GM21786 (cell line): ENCODE results near the gene ZNF621.
"Not testable (repeated sequence)": the region's sequence is repeated elsewhere in the genome, so short reads cannot be mapped to it uniquely, and the experiment has no call there.

Experiments
- ATAC-seq: cut with Tn5 transposase; IDR thresholded peaks from one replicate; pipeline ENCODE4 v1.9.1; 2021; ENCODE audit not compliant: unreplicated experiment

Gene ZNF621

GRCh38 chr3:40534283-40534682 lies 9.5 kb downstream of the ZNF621 start:
- no peak for ATAC-seq

GRCh38 chr3:40546816-40547215 lies 22.1 kb downstream of the ZNF621 start:
- ATAC-seq = no peak

GRCh38 chr3:40550167-40550566 lies 25.4 kb downstream of the ZNF621 start:
- ATAC-seq = no peak

GRCh38 chr3:40557575-40558161 lies 32.9 kb downstream of the ZNF621 start:
- ATAC-seq = no peak

- ATAC-seq = not testable (repeated sequence)
Observed at GRCh38 chr3:40562482-40562881, 37.7 kb downstream of the ZNF621 start.

- not testable (repeated sequence) for ATAC-seq
Observed at GRCh38 chr3:40565629-40566028, 40.9 kb downstream of the ZNF621 start.

- no peak for ATAC-seq
Observed at GRCh38 chr3:40566694-40567093, 41.9 kb downstream of the ZNF621 start.

GRCh38 chr3:40572588-40572987 lies 47.8 kb downstream of the ZNF621 start:
- no peak for ATAC-seq

- no peak for ATAC-seq
Observed at GRCh38 chr3:40574050-40574449, 49.3 kb downstream of the ZNF621 start.

- ATAC-seq = no peak
Observed at GRCh38 chr3:40574661-40575060, 49.9 kb downstream of the ZNF621 start.

GRCh38 chr3:40576396-40576795 lies 51.6 kb downstream of the ZNF621 start:
- ATAC-seq = no peak

GRCh38 chr3:40580494-40581091 lies 55.8 kb downstream of the ZNF621 start:
- ATAC-seq = peak; percentile 52

- ATAC-seq = no peak
Observed at GRCh38 chr3:40581166-40581565, 56.4 kb downstream of the ZNF621 start.

GRCh38 chr3:40582401-40583027 lies 57.8 kb downstream of the ZNF621 start:
- ATAC-seq = no peak

GRCh38 chr3:40583691-40584090 lies 58.9 kb downstream of the ZNF621 start:
- no peak for ATAC-seq

- ATAC-seq = no peak
Observed at GRCh38 chr3:40584625-40585189, 59.9 kb downstream of the ZNF621 start.

- peak; percentile 72 for ATAC-seq
Observed at GRCh38 chr3:40585381-40586016, 60.7 kb downstream of the ZNF621 start.

- ATAC-seq = no peak
Observed at GRCh38 chr3:40586901-40587300, 62.1 kb downstream of the ZNF621 start.

- no peak for ATAC-seq
Observed at GRCh38 chr3:40588406-40588805, 63.6 kb downstream of the ZNF621 start.
